ENCODE results near the gene PRPSAP1. TPM values are rescaled to one million over a fixed set of nuclear protein-coding genes. Genes with fewer than 3 reads are reported as not detected.

Gene PRPSAP1
- polyA plus RNA-seq, 1 of the 3 experiments (the other 2 are of a cell fraction), result 118 TPM

- TF ChIP-seq NRF1 (IDR thresholded peaks at IDR 0.05; ENCODE audit: low read depth, low read length) (no peak), MAX (IDR thresholded peaks at IDR 0.05; ENCODE audit: low read depth) (no peak), ELF1 (IDR thresholded peaks at IDR 0.05) (no peak), TCF12 (IDR thresholded peaks at IDR 0.05) (no peak), EZH2phosphoT487 (IDR thresholded peaks at IDR 0.05; ENCODE audit: borderline replicate concordance, low read depth) (no peak), SIN3A (IDR thresholded peaks at IDR 0.05; ENCODE audit: borderline replicate concordance, low read depth, low read length) (no peak), REST (IDR thresholded peaks at IDR 0.05; ENCODE audit: low read depth, low read length) (no peak), FOSL2 (IDR thresholded peaks at IDR 0.05; ENCODE audit: borderline replicate concordance, low read depth) (no peak), CTCF (IDR thresholded peaks at IDR 0.05) (no peak), USF2 (IDR thresholded peaks at IDR 0.05; ENCODE audit: borderline replicate concordance, low read depth, low read length) (no peak)
Measured at GRCh38 chr17:76281573-76282371, 71.9 kb downstream of the PRPSAP1 start (continued).

- Histone ChIP-seq H3K27me3 (ENCODE audit: insufficient read depth) (no peaks in the 10 kb centered on the region), H3K4me1 (ENCODE audit: control insufficient read depth in 1 of 2, insufficient read depth in 2 of 2, low read depth in 1 of 2, low read length in 1 of 2) (peaks cover 5 to 10% of the 10 kb centered on the region in 2 experiments; a peak in 1 of 4 replicates), H3K79me2 (ENCODE audit: insufficient read depth) (no peaks in the 10 kb centered on the region), H3K4me3 (ENCODE audit: low read depth in 2 of 2, low read length in 1 of 2) (no peak overlapping the region), H3K4me2 (no peak overlapping the region), H3K36me3 (replicated peaks in 1 of 2; ENCODE audit: control insufficient read depth in 1 of 2, insufficient read depth in 2 of 2, low read length in 1 of 2) (no peaks in the 10 kb centered on the region), H3F3A (replicated peaks; ENCODE audit: insufficient read depth) (no peaks in the 10 kb centered on the region), H3K9ac (no peak overlapping the region), H2AFZ (ENCODE audit: low read depth) (no peak overlapping the region), H4K20me1 (ENCODE audit: insufficient read depth) (no peaks in the 10 kb centered on the region), H3K27ac (ENCODE audit: low read depth in 2 of 2, low read length in 1 of 2) (no peak overlapping the region), H3K9me2 (no peaks in the 10 kb centered on the region), H3K9me3 (no peaks in the 10 kb centered on the region)
- ChIA-PET POLR2A (interaction anchor here (1.6 kb wide), 1 partner anchor 139 kb away, joined by 4 read pairs; no protein-coding TSS in a partner anchor), CTCF (interaction anchor here (0.7 to 8.8 kb wide), 30 partner anchors 9 to 311 kb away, joined by 3 to 332 read pairs (median 26); partner anchors contain the start of genes EXOC7, FOXJ1, QRICH2 and RNF157)
- TF ChIP-seq MAX (IDR thresholded peaks at IDR 0.05; ENCODE audit: low read depth) (no peak), RXRA (IDR thresholded peaks at IDR 0.05; ENCODE audit: borderline replicate concordance, low read depth) (no peak), RCOR1 (IDR thresholded peaks at IDR 0.05; ENCODE audit: low read length) (no peak), TEAD4 (IDR thresholded peaks at IDR 0.05; ENCODE audit: borderline replicate concordance, insufficient read depth) (no peak), TCF12 (IDR thresholded peaks at IDR 0.05) (no peak), MXI1 (IDR thresholded peaks at IDR 0.05; ENCODE audit: low read depth, low read length) (no peak), FOXM1 (IDR thresholded peaks at IDR 0.05; ENCODE audit: low read depth) (no peak), YY1 (IDR thresholded peaks at IDR 0.05; ENCODE audit: low read depth) (no peak), IRF3 (IDR thresholded peaks at IDR 0.05; ENCODE audit: low read depth, low read length) (no peak), GABPA (IDR thresholded peaks at IDR 0.05; ENCODE audit: low read depth) (no peak), JUND (IDR thresholded peaks at IDR 0.05) (no peak), TAF1 (IDR thresholded peaks at IDR 0.05; ENCODE audit: borderline replicate concordance, low read depth, low read length) (no peak), MEF2A (IDR thresholded peaks at IDR 0.05; ENCODE audit: borderline replicate concordance, low read depth) (no peak), SIN3A (IDR thresholded peaks at IDR 0.05; ENCODE audit: borderline replicate concordance, low read depth, low read length) (no peak), RAD21 (IDR thresholded peaks at IDR 0.05; ENCODE audit: low read length) (no peak)
- WGBS (ENCODE audit: low lambda C conversion rate), result 88% methylated on average over 12 of the region's 15 CpGs
- no peak for DNase-seq
Measured at GRCh38 chr17:76280650-76281049, 73.1 kb downstream of the PRPSAP1 start.

Data from SK-N-SH (cell line).